Activated T-helper 1 cell treated with anti-CD3 and anti-CD28 coated beads, Interleukin-12 subunit alpha, Interleukin-12 subunit beta, Interleukin-2, Interleukin-4 antibody, amounts not matched to agents 30 ng/mL and 10 ng/mL and 1 ng/mL, durations not matched to agents 14 hours and 24 hours and 36 hours (primary cell): Measurements from ENCODE around the gene SLC22A15. TPM values are rescaled to one million over a fixed set of nuclear protein-coding genes. Genes with fewer than 3 reads are reported as not detected.
"Not testable (repeated sequence)": the region's sequence is repeated elsewhere in the genome, so short reads cannot be mapped to it uniquely, and the experiment has no call there.

Experiments used
- DNase-seq: peaks from one replicate; pipeline ENCODE4 v3.0.0; 2021; ENCODE audit warnings: low spot score
- H3K27ac Mint-ChIP-seq: one replicate; pipeline ENCODE4 v1.8.0; 2021; ENCODE audit warnings: mild to moderate bottlenecking, mixed read lengths
- H3K27me3 Mint-ChIP-seq: one replicate; pipeline ENCODE4 v1.8.0; 2022; ENCODE audit warnings: mild to moderate bottlenecking, moderate library complexity, mixed read lengths; ENCODE audit not compliant: insufficient read depth
- H3K36me3 Mint-ChIP-seq: one replicate; pipeline ENCODE4 v1.8.0; 2021; ENCODE audit warnings: low read depth, mixed read lengths
- H3K4me1 Mint-ChIP-seq: one replicate; pipeline ENCODE4 v1.8.0; 2021; ENCODE audit warnings: low read depth, mixed read lengths
- H3K4me3 Mint-ChIP-seq: one replicate; pipeline ENCODE4 v1.8.0; 2021; ENCODE audit warnings: mild to moderate bottlenecking, moderate library complexity, mixed read lengths
- H3K9me3 Mint-ChIP-seq: one replicate; pipeline ENCODE4 v1.8.0; 2021; ENCODE audit warnings: mixed read lengths
- intact Hi-C: fragments of 100-400 bp; cut with micrococcal nuclease; formaldehyde crosslinking; loops from one replicate; pipeline ENCODE4 v1.15.1; 2024
- total RNA-seq: library from RNA; stranded (reverse); gene quantifications from 2 replicates; pipeline ENCODE4 v1.2.3, GENCODE V29; 2022

The SLC22A15 gene
- total RNA-seq, 1 donor from 2014 or later, result 0.23 TPM

DNA sequence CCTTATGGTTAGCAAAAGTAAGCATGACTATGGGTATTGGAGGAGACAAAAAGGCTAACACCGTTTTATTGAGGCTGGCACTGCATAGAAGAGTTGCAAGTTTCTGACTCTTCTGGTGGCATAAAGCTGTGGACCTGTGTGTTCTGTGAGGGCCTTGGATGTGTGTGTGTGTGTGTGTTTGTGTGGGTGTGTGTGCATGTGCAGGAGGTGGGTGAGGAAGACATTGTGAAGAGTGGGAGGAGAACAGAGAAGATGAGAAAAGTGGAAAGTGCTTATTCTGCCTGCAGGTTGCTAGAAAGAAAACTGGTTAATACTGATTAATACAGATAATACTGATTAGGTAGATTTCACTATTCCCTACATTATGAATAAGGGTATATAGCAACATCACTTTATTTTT is 12.6 kb downstream of the SLC22A15 start:
- H3K9me3 Mint-ChIP-seq, result no peaks in the 10 kb centered on the region

DNA sequence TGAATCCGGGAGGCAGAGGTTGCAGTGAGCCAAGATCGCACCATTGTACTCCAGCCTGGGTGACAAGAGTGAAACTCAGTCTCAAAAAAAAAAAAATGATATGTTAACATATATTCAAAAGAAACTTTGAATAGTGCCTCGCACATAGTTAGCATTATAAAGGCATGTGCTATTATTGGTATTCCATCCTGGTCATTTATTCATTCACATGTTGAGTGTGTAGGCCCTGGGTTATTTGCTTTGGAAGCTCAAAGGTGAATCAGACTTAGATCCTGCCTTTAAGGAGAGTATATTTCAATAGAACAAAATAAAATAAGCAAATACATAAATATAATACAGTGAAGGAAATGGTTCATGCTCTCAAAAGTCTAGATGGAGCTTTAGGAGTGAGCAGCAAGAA is 13.4 kb downstream of the SLC22A15 start:
- no peaks in the 10 kb centered on the region for H3K9me3 Mint-ChIP-seq
- no peak overlapping the region for H3K4me3 Mint-ChIP-seq
- H3K27ac Mint-ChIP-seq, result no peak overlapping the region
- H3K4me1 Mint-ChIP-seq, result no peaks in the 10 kb centered on the region
- H3K36me3 Mint-ChIP-seq, result no peaks in the 10 kb centered on the region
- peaks cover 2% of the 10 kb centered on the region for H3K27me3 Mint-ChIP-seq
- DNase-seq, result no peak
- intact Hi-C loops, result no loop called here

More for the DNA sequence above, 12.6 kb downstream of the SLC22A15 start:
- DNase-seq, result no peak
- H3K4me3 Mint-ChIP-seq, result no peak overlapping the region
- H3K27me3 Mint-ChIP-seq, result peaks cover 2% of the 10 kb centered on the region
- no peak overlapping the region for H3K27ac Mint-ChIP-seq
- no peaks in the 10 kb centered on the region for H3K36me3 Mint-ChIP-seq
- H3K4me1 Mint-ChIP-seq, result no peaks in the 10 kb centered on the region
- intact Hi-C loops, result no loop called here

DNA sequence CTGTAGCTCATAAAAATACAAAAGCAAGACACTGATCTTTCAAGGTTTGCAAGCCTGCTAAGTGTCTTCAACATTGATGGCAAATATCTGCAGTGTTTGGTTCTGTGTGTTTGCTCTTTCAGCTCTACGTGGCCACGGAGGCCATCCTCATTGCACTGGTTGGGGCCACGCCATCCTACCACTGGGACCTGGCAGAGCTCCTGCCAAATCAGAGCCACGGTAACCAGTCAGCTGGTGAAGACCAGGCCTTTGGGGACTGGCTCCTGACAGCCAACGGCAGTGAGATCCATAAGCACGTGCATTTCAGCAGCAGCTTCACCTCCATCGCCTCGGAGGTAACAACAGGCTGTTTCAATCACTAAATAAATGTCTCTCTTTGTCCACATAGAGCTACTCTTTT is 15.6 kb downstream of the SLC22A15 start:
- DNase-seq, result no peak
- H3K27ac Mint-ChIP-seq, result no peak overlapping the region
- no peaks in the 10 kb centered on the region for H3K36me3 Mint-ChIP-seq
- no peak overlapping the region for H3K4me3 Mint-ChIP-seq
- no peaks in the 10 kb centered on the region for H3K4me1 Mint-ChIP-seq
- no peaks in the 10 kb centered on the region for H3K9me3 Mint-ChIP-seq
- intact Hi-C loops, result no loop called here
- no peaks in the 10 kb centered on the region for H3K27me3 Mint-ChIP-seq

DNA sequence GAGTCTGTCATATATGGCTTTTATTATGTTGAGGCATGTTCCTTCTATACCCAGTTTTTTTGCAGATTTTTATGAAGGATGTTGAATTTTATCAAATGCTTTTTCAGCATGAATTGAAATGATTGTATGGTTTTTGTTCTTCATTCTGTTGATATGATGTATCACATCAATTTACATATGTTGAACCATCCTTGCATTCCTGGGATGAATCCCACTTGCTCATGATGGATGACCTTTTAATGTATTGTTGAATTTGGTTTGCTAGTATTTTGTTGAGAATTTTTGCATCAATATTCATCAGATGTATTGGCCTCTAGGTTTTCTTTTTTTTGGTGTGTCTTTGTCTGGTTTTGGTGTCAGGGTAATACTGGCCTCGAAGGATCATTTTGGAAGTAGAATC is 21.6 kb downstream of the SLC22A15 start:
- H3K27me3 Mint-ChIP-seq, H3K36me3 Mint-ChIP-seq, H3K27ac Mint-ChIP-seq, H3K4me1 Mint-ChIP-seq, H3K4me3 Mint-ChIP-seq, intact Hi-C loops, DNase-seq: not testable (repeated sequence)
- peaks cover 29% of the 10 kb centered on the region for H3K9me3 Mint-ChIP-seq

DNA sequence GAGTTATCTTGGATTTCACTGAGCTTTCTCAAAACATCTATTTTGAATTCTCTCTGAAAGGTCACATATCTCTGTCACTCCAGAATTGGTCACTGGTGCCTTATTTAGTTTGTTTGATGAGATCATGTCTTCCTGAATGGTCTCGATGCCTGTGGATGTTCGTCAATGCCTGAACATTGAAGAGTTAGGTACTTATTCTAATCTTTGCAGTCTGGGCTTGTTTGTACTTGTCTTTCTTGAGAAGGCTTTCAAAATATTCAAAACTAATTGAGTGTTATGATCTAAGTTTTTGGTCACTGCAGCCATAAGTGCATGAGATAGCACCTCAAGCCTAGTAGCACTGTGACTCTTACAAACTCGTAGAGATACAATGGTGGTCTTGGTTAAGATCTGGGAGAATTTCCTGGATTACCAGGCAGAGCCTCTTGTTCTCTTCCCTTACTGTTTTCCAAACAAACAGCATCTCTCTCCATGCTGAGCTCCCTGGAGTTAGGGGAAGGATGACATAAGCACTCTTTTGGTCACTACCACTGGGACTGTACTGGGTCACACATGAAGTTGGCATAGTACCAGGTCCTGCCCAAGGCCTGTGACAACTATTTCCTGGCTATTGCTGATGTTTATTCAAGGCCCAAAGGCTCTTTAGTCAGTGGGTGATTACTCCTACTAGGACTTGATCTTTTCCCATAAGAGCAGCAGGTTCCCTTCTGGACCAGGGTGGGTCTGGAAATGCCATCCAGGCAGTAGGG is 25.6 kb downstream of the SLC22A15 start:
- peaks cover 4% of the 10 kb centered on the region for H3K36me3 Mint-ChIP-seq
- peaks cover 4% of the 10 kb centered on the region for H3K27me3 Mint-ChIP-seq
- H3K27ac Mint-ChIP-seq, result no peak overlapping the region
- peaks cover 29% of the 10 kb centered on the region for H3K9me3 Mint-ChIP-seq
- intact Hi-C loops, result loop anchor here (10.0 kb wide), 1 partner anchor 907 kb away; no protein-coding TSS in a partner anchor
- peaks cover 11% of the 10 kb centered on the region for H3K4me1 Mint-ChIP-seq
- no peak for DNase-seq
- no peak overlapping the region for H3K4me3 Mint-ChIP-seq

DNA sequence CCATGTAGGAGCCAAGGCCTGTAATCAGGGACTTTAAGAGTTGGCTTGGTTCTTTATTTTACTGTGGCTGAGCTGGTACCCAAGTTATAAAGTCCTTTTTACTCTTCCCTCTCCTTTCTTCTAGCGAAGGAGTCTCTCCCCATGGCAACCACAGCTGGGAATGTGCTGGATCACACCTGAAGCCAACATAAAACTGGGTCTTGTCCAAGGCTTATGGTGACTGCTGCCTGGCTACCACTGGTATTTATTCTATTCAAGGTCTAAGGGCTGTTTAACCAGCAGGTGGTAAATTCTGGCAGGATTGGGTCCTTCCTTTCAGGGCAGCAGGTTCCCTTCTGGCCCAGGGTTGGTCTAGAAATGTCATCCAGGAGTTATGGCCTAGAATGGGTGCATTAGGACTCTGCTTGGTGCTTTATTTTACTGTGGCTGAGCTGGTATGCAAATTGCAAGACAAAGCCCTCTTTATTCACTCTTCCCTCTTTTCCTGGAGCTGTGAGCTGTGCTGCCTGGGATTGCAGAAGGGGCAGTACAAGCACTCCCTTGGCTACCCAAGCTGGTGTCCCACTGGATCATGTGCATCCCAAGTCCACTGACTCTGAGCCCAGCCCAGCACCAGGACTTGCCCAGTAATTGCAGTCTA is 26.6 kb downstream of the SLC22A15 start:
- no peak overlapping the region for H3K27ac Mint-ChIP-seq
- H3K9me3 Mint-ChIP-seq, result peaks cover 24% of the 10 kb centered on the region
- no peak for DNase-seq
- H3K36me3 Mint-ChIP-seq, result peaks cover 1% of the 10 kb centered on the region
- intact Hi-C loops, result loop anchor here (10.0 kb wide), 1 partner anchor 908 kb away; no protein-coding TSS in a partner anchor
- peaks cover 4% of the 10 kb centered on the region for H3K27me3 Mint-ChIP-seq
- peaks cover 16% of the 10 kb centered on the region for H3K4me1 Mint-ChIP-seq
- H3K4me3 Mint-ChIP-seq, result no peak overlapping the region

DNA sequence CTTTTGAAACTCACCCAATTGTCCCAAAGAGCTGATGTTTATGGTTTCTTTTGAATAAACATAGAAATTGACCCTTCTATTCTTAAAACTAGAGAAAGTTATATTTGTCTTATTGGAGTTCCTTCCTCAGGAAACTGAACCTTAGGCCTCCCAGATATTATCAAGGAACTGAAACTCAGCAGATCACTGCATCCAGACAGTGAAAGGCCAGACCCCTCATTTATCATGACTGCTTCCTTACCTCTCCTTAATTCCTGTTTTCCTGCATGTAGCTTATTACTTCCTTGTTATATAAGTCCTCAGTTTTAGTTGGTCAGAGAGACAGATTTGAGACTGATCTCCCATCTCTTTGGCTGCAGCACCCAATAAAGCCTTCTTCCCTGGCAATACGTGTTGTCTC is 27.5 kb downstream of the SLC22A15 start:
- Mint-ChIP-seq H3K9me3 (peaks cover 14% of the 10 kb centered on the region), H3K4me3 (no peak overlapping the region), H3K4me1 (peaks cover 16% of the 10 kb centered on the region), H3K36me3 (peaks cover 1% of the 10 kb centered on the region), H3K27me3 (no peaks in the 10 kb centered on the region), H3K27ac (no peak overlapping the region)
- intact Hi-C loops, result loop anchor here (10.0 kb wide), 1 partner anchor 909 kb away; no protein-coding TSS in a partner anchor
- DNase-seq, result no peak

DNA sequence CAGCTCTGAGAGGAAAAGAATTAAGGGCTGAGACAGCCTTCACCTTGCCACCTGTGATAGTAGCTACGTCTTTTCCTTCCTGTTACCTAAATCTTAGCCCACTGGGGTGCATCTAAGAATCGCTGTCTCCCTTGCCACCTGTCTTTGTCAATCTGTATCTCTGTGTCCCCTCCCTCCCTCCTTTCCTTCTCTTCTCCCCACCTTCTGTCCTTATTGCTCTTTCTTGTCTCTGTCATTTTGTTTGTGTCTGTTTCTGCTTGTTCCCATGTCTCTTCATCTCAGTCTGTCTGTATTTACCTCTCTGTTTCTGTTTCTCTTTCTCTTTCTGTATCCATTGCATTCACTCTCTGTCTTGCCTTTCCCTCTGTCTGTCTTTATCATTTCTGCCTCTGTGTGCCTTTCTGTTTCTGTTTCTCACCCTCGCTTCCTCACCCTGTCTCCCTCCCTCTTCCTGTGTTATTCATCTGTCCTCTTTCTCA is 30.2 kb downstream of the SLC22A15 start:
- Mint-ChIP-seq H3K27ac (peak overlapping the region; percentile 92), H3K4me1 (peaks cover 16% of the 10 kb centered on the region), H3K9me3 (peaks cover 2% of the 10 kb centered on the region), H3K36me3 (peaks cover 1% of the 10 kb centered on the region), H3K27me3 (peaks cover 1% of the 10 kb centered on the region), H3K4me3 (peak overlapping the region; percentile 78)
- DNase-seq, result peak; percentile 28
- intact Hi-C loops, result loop anchor here (10.0 kb wide), 1 partner anchor 912 kb away; no protein-coding TSS in a partner anchor

DNA sequence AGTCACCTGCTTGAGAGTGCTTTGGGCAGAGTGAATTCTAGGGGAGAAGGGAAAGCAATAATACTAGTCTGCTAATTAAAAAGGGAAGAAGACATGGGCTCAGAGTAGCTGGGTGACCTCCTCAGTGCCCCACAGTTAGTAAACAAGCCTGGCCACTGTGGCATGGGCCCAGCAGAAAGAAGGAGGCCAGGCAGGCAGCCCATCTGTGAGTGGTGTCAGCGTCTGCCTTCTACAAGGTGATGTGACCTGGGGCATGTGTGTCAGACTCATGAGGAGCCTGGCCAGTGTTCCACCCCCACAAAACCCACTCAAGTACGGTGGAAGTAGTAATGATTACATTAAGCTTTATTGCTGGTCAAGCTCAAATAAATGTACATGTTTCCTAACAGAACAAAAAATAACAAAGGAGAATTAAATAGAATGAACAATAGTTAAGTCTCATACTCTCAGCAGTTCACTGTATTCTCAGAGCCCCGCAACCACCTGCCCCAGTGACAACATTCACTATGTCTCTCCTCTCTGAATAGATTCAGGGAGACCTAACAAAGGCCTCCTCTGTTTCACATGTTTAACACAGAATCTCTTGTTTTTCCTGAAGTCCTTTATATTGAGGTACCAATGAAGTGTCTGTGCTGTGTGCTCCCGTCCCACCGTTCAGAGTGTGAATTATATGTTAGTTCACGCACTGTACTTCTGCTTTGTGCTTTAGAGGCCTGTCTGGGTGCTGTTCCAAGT is 32.5 kb downstream of the SLC22A15 start:
- no peak for DNase-seq
- peaks cover 1% of the 10 kb centered on the region for H3K36me3 Mint-ChIP-seq
- no peaks in the 10 kb centered on the region for H3K9me3 Mint-ChIP-seq
- H3K27ac Mint-ChIP-seq, result no peak overlapping the region
- intact Hi-C loops, result loop anchor here (10.0 kb wide), 1 partner anchor 914 kb away; no protein-coding TSS in a partner anchor
- H3K4me3 Mint-ChIP-seq, result no peak overlapping the region
- H3K27me3 Mint-ChIP-seq, result peaks cover 12% of the 10 kb centered on the region
- peaks cover 16% of the 10 kb centered on the region for H3K4me1 Mint-ChIP-seq

DNA sequence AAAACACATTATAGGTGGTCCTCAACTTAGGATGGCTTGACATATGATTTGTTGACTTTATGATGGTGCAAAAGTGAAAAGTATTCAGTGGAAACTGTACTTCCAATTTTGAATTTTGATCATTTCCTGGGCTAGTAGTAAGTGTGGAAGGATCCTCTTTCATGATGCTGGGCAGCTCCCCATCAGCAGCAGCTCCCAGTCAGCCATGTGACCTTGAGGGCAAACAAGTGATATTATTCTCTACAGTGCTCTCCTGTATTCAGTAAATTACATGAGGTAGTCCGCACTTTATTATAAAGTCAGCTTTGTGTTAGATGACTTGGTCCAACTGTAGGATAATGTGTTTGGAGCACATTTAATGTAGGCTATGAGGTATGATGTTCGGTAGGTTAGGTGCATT is 36.4 kb downstream of the SLC22A15 start:
- Mint-ChIP-seq H3K27me3 (peaks cover 21% of the 10 kb centered on the region), H3K36me3 (no peaks in the 10 kb centered on the region), H3K4me3 (no peak overlapping the region), H3K4me1 (no peaks in the 10 kb centered on the region), H3K27ac (no peak overlapping the region), H3K9me3 (no peaks in the 10 kb centered on the region)
- DNase-seq, result no peak
- intact Hi-C loops, result no loop called here

DNA sequence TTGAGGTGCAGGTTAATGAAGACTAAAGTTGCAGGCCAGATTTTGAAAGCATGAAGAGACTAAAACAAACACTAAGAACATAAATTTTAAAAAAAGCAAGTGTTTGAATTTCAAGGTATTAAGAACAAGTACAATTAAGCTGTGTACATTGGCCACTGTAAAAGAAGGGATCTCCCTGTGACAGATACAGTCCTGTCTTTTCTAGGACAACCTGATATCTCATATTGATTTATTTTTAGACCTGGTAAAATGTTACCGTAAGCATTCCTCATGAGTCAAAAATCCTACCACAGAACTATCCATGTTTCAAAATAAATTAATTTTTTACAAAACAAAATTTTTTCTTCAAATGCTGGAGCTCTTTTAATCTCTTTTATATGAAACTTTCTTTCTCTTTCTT is 39.4 kb downstream of the SLC22A15 start:
- Mint-ChIP-seq H3K9me3 (no peaks in the 10 kb centered on the region), H3K4me1 (no peaks in the 10 kb centered on the region), H3K36me3 (no peaks in the 10 kb centered on the region), H3K27me3 (peaks cover 21% of the 10 kb centered on the region), H3K27ac (no peak overlapping the region), H3K4me3 (no peak overlapping the region)
- intact Hi-C loops, result no loop called here
- no peak for DNase-seq

DNA sequence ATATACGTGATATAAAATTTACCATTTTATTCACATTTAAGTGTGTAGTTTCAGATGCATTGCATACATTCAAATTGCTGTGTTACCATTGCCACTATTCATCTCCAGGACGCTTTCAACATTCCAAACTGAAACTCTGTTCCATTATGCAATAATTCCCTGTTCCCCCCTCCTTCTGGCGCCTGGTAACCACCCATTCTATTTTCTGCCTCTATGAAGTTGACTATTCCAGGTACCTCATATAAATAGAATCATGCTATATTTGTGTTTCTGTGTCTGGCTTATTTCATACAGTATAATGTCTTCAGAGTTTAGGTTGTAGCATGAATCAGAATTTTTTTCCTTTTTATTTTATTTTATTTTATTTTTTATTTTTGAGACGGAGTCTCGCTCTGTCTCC is 41.7 kb downstream of the SLC22A15 start:
- no peaks in the 10 kb centered on the region for H3K4me1 Mint-ChIP-seq

More for the DNA sequence above, 41.7 kb downstream of the SLC22A15 start:
- Mint-ChIP-seq H3K27me3 (peaks cover 15% of the 10 kb centered on the region), H3K27ac (no peak overlapping the region), H3K9me3 (no peaks in the 10 kb centered on the region), H3K36me3 (no peaks in the 10 kb centered on the region), H3K4me3 (no peak overlapping the region)
- intact Hi-C loops, result no loop called here
- no peak for DNase-seq
